Measurements from ENCODE around the gene ABCC8. TPM values are rescaled to one million over a fixed set of nuclear protein-coding genes. Genes with fewer than 3 reads are reported as not detected.

Gene ABCC8
- total RNA-seq, 1 experiment from 2014 or later = 0.47 TPM

DNA sequence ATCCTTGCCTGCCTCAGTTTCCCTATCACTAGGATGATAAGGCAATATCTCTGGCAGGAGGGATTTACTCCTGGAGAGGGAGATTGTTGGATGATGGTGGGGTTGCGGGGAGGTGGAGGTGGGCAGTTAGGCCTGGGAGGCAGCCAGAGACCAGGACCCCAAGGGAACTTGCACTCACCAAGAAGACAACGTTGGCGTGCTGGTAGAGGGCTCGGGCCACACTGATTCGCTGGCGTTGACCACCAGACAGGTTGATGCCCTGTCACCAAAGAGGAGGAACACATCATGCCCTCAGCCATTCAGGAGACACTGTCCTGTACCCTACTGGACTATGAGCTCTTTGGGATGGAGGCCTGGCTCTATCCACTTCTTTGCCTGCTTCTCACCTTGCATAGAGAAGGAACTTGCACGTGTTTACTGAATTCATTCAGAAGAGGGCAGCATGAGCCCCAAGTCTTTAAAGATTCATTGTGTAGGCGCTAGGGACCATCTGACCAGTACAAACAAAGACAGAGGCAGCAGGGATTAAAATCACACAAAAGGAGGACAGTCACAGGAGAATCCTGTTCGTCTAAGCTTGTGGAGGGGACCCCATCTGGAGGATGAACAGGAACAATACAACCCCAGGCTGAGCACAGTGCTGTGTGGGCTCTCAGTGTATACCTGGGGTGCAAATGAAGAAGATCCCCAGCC, 64.0 kb downstream of the ABCC8 start:
- in situ Hi-C loops (cut with HindIII; ENCODE audit: low sequenced_read_pairs) = no loop called here
- peak; percentile 35 for DNase-seq (ENCODE audit: low spot score)

DNA sequence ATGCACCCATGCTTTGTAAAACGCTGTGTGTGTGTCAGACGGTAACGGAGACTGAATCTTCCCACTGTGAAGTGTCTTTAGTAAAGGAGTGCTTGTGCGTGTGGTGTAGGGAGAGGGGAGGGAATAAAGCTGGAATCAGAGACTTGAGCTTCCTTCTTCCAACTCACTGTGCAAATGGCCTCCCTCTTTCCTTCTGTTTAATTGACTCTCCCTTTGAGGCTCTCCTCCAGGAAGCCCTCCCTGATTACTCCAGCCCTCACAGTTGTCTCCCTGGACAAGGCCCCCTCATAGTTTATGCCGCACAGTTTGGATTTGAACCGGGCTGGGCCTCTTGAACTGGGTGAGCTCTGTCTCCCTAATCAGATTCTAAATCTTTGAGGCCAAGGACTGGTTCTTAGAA, 65.2 kb downstream of the ABCC8 start:
- no peak for DNase-seq (ENCODE audit: low spot score)
- in situ Hi-C loops (cut with HindIII; ENCODE audit: low sequenced_read_pairs) = no loop called here

DNA sequence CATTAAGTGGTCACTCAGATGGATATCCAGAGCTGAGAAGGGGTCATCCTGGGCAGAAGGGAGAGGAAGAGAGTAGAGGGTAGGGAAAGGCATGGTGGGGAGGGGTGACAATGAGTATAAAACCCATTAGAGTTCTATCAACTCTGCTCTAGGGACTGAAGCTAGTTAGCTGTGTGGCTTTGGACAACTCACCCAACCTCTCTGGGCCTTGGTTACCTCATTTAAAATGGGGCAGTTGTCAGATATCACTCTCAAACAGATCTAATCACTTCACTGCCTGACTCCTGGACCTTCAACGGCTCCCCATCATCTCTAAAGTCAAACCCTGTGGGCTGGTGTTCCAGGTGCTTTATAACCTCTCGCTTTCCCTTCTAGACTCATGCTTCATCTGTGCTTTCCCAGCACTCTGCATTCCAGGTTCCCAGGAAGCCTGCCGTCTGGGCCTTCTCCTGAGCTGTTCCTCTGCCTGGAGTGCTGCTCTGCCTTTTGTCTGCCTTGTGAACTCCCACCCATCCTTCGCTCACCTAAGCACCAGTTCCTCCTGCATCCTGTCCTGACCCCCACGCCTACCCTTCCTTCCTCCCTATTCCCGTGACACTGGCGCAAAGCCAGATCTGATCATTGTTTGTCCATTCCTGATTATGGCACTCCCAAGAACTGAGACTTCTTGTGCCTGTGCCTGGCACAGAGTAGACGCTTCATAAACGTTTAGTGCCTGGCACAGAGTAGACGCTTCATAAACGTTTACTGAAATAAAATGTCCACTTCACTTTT, 65.9 kb downstream of the ABCC8 start:
- in situ Hi-C loops (cut with HindIII; ENCODE audit: low sequenced_read_pairs) = no loop called here
- no peak for DNase-seq (ENCODE audit: low spot score)

DNA sequence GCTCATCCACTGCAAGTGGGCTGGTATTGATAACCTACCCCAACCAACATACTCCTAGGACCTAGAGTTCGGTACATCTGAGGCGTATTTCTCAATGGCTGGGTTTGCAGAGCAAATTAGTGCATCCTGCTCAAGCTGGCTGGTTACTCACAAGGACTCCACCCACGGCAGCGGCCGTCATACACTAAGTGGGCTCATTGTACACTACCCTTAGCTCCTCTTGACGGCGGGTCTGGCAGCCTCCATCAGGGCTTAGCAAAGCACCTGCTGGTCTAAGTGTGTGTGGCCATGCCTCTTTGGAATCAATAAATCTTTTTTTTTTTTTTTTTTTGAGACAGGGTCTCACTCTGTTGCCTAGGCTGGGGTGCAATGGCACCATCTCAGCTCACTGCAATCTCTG, 68.0 kb downstream of the ABCC8 start:
- no peak for DNase-seq (ENCODE audit: low spot score)
- in situ Hi-C loops (cut with HindIII; ENCODE audit: low sequenced_read_pairs) = no loop called here

DNA sequence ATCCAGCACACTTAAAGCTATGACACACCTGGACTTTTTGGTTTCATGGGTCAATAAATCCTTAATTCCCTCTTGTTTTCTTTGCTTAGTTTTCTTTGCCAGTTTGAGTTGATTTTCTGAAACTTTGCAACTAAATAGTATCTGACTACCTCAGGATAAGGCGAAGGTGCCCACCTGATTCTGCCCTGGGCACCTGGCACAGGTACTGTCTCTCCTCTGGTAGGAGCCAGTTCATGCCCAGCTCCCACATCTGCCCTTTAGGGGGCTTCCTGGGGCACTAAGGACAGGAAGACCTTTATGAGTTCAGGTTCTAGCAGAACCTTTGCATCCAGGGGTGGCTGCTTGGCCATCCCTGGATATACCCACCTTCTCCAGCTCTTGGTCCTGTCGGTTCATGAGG, 68.6 kb downstream of the ABCC8 start:
- in situ Hi-C loops (cut with HindIII; ENCODE audit: low sequenced_read_pairs) = no loop called here
- no peak for DNase-seq (ENCODE audit: low spot score)

DNA sequence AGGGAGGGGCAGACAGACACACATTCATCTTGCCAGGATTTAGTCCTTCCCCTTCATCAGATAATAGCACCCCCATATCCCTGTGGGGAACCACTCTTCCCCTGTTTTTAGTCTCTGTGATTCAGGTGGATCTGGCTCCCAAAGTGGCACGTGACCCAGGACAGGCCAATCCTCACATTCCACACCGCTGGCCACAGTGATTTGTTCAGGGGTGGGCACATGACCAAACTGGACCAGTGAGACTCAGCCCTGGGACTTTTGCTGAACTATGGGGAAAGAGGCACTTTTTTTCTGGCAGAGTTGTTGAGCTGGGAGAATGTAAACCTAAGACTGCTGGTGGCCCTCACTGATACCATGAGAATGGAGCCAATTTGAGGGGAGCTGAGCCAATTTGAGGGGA, 69.1 kb downstream of the ABCC8 start:
- DNase-seq (ENCODE audit: low spot score) = no peak
- in situ Hi-C loops (cut with HindIII; ENCODE audit: low sequenced_read_pairs) = no loop called here

DNA sequence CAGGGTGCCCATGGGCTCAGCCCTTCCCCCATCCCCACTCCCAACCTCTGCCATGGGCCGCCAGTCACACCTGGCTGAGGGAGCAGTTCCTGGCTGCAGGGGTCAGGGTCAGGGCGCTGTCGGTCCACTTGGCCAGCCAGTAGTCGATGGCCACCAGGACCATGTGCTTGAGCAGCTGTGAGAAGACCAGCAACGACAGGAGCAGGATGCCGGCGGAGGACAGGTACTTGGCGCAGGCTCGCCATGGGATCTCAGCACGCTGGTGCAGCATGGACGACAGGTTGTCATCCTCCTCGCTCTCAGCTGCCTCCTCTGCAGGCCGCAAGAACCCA, 69.9 kb downstream of the ABCC8 start:
- in situ Hi-C loops (cut with HindIII; ENCODE audit: low sequenced_read_pairs) = no loop called here

DNA sequence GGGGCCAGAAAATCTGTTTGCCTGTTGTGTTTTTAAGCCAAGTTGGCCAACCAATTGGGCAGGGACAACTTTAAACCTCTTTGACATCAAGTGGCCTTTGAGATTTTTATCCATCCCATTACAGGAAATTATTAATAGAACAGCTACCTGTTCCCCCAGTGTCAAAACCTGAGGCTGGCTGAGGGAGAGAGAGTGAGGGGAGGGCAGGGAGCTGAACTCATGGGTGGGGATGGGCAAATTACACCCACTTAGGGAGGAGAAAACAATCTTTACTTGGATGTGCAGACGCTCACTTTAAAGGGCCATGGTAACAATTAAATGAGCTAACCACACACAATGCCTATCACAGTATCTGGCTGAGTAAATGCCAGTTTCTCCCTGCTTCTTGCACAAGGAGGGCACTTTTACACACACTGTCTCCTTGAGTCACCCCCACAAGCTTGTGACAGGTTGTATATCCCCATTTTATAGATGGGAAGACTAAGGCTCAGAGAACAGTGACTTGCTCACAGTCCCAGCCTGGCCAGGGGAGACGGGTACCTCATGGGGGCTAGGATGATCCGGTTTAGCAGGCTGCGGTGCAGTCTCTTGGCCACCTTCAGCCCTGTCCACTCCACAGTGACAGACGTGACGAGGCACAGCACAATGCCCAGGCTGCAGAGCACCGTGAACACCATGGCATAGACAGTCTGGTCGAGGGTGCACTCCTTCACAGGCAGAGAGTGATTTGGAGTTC, 70.4 kb downstream of the ABCC8 start:
- in situ Hi-C loops (cut with HindIII; ENCODE audit: low sequenced_read_pairs) = no loop called here
- DNase-seq (ENCODE audit: low spot score) = no peak

More for the DNA sequence above, 69.9 kb downstream of the ABCC8 start:
- DNase-seq (ENCODE audit: low spot score) = no peak

DNA sequence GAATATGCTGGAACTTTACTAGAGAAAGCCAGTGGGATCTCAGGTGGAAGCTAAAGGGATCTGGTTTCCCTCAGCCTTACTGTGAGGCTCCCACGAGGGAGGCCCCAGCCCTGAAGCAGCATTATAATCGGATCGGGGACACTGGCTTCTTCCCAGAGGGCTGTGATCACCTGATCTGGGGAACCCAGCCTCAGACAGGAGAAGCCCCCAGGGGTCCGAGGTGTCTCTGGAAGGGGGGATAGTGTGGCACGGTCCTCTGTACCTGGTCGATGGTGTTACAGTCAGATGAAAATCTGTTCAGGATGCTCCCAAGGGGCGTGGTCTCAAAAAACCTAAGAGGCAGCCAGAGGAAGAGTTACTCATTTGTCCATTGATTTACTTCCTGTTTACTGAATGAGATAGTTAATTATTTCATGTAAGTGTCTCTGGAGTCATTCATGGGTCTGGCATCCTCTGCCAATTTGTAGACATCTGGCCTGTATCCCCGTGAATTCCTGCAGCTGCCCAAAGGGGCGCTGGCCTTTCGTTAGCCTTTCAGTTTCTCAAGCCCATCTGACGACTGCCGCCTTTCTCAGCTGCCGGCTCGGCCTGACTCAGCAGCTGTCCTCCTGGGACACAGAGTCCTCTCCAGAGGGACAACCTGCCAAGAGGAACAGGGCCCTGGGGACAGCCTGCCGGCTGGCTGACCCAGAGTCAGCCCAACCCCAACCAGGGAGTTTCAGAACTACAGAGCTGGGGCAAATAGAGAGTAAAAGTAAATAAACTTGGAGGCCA, 71.2 kb downstream of the ABCC8 start:
- in situ Hi-C loops (cut with HindIII; ENCODE audit: low sequenced_read_pairs) = no loop called here
- no peak for DNase-seq (ENCODE audit: low spot score)

DNA sequence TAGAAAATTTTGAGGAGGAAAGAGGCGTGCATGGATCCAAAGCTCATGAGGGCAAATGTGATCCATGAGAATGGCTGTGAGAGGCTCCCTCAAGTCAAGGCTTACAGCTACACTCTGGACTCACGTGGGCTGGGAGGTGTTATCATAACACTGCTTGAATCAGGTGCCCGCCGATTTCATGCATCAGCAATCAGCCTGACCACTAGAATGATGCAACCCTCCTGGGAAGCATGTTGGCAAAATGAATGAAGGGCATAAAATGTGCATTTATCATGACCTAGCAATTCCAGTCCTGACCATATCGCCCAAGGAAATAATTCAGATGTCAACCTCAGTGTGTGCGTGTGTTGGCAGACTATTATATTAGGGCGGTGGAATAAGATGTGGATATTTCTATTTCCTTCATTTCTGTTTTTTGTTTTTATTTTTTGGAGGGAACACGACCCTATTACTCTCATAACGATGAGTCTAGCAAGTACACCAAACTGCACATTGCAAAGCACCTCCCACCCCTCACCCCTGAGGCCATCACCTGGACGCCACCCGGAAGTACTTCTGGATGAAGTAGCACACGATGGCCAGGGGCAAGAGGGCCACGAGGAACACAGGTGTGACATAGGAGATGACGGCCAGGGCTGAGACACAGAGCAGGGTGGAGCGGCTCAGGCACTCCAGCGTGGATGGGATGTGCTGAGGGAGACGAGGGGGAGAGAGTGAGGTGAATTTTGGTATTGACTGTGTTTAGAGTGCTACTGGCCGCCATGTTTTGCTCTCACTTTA, 72.5 kb downstream of the ABCC8 start:
- no peak for DNase-seq (ENCODE audit: low spot score)
- in situ Hi-C loops (cut with HindIII; ENCODE audit: low sequenced_read_pairs) = no loop called here

DNA sequence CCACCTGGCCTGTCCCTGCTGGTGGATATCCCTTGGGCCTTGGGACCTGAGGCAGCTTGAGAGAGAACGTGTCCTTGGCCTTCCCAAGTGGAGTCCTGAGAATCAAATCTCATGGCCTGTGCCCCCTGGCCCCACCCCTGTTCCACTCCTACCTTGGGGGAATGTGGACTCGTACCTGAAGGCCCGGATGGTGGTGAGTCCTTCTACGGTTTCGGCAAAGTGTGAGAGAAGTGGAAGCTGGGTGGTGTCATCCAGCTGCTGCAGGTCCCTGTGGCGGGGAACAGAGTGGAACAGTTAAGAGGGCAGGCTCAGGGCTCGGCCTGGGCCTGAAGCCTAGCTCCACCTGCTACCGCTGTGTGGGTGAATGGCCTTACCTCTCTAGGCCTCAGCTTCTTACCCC, 74.2 kb downstream of the ABCC8 start:
- in situ Hi-C loops (cut with HindIII; ENCODE audit: low sequenced_read_pairs) = no loop called here
- no peak for DNase-seq (ENCODE audit: low spot score)

DNA sequence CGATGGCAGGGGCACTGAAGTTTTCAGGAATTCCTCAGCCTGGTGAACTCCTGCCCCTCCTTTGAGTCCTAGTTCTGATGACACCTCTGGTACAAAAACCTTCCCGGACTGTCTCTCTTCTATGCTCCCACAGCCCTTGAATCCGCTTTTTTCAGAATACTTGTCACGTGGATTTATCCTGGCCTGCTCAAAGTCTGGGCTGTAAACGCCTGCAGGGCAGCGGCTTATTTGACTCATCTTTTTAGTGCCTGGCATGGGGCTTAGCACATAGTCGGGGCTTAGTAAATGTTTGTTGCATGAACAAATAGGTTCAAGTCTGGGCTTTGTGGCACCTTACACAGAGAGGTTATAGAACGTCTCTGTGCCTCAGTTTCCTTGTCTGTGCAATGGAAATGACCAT, 74.8 kb downstream of the ABCC8 start:
- in situ Hi-C loops (cut with HindIII; ENCODE audit: low sequenced_read_pairs) = no loop called here
- DNase-seq (ENCODE audit: low spot score) = no peak

DNA sequence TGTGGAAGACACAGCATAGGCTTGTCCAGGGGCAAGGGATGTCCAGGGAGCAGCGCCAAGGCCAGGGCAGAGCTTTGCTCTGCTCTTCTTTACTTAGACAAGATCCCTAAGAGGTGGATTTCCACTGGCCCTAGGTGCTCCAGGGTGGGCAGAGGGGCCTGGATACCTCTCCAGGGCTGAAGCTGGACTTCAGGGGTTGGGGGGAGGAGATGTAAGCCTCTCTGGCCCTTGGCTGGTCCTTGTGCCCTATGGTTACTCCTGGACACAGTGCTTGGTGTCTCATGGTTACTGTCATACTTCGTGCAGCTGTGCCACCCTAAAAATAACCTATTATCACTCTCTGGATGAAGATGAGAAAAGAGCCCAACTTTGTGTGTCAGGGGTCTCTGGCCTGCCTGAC, 75.3 kb downstream of the ABCC8 start:
- in situ Hi-C loops (cut with HindIII; ENCODE audit: low sequenced_read_pairs) = no loop called here

DNA sequence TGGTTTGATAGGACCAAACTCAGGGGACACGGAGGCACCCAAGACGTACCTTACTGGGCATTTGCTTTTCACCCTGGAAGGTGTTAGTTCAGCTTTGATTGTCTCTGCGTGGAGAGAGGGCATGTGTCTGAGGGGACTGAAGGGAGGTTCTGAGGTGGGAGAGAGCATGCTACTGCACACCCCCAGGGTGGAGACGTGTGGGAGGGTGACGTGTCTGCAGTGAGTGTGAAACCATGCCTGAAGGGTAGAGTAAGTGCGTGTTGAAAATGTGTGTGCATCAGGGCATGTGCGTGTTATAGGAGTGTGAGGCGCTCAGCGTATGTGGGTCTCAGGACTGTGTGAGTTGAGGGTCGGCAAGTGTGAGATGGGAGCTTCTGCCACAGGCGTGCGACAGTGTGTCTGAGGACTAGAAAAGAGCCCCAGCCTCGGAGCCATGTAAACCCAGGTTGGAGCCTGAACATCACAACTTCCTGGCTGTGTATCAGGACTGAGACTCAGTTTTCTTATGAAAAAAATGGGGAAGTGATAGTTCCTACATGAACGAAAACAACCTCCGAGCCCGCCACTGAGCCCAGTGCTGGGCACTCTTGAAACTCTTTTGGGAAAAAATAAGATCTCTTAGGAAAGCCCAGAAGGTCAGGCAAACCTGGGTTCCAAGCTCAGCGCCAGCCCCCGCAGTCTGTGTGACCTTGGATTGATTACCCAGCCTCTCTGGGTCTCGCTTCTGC, 76.4 kb downstream of the ABCC8 start:
- in situ Hi-C loops (cut with HindIII; ENCODE audit: low sequenced_read_pairs) = no loop called here
- DNase-seq (ENCODE audit: low spot score) = no peak

More for the DNA sequence above, 75.3 kb downstream of the ABCC8 start:
- no peak for DNase-seq (ENCODE audit: low spot score)

DNA sequence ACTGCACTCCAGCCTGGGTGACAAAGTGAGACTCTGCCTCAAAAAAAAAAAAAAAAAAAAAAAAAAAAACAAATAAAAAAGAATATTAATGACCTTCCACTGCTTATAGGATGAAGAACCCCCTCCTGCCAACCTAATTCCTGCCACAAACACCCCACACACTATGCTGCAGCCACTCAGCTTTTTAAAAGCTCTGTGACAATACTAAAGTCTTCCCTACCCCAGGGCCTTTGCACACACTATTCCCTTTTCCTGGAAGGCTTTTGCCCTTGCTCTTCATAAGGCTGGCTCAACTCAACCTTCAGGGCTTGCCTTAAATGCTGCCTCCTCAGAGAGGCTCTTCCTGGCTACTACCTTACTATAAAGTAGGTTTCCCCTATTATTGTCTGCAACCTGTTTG, 77.4 kb downstream of the ABCC8 start:
- no peak for DNase-seq (ENCODE audit: low spot score)
- in situ Hi-C loops (cut with HindIII; ENCODE audit: low sequenced_read_pairs) = no loop called here

DNA sequence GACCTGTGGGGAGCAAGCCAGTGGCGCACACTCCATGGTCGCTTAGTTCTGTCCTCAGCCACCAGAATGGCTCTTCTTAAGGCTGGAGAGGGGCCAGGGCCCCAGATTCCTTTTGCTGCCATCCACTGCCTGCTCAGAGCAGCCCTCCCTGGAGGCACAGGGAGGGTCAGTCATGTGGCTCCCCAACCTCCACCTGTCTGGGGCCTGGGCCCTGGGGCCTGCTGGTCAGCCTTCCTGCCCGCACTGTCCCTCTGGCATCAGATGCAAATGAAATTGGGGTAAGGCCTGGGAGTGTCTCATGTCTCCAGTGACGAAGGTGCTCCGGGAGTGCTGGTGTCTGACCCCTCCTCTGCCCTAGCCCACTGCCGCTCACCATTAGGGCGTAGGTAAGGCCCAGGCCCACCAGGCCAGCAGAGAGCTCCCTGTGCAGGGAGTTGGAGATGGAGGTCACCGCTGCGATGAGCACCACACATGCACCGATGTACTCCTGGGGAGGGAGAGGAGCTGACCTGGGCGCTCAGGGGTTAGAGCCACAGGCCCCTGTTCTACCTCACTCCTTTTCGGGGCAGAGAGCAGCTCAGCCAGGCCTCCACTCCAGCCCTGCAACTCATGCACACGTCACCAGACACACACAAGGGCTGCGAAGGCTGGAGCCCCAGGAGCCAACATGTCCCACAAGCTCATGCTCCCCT, 79.2 kb downstream of the ABCC8 start:
- in situ Hi-C loops (cut with HindIII; ENCODE audit: low sequenced_read_pairs) = no loop called here
- no peak for DNase-seq (ENCODE audit: low spot score)

DNA sequence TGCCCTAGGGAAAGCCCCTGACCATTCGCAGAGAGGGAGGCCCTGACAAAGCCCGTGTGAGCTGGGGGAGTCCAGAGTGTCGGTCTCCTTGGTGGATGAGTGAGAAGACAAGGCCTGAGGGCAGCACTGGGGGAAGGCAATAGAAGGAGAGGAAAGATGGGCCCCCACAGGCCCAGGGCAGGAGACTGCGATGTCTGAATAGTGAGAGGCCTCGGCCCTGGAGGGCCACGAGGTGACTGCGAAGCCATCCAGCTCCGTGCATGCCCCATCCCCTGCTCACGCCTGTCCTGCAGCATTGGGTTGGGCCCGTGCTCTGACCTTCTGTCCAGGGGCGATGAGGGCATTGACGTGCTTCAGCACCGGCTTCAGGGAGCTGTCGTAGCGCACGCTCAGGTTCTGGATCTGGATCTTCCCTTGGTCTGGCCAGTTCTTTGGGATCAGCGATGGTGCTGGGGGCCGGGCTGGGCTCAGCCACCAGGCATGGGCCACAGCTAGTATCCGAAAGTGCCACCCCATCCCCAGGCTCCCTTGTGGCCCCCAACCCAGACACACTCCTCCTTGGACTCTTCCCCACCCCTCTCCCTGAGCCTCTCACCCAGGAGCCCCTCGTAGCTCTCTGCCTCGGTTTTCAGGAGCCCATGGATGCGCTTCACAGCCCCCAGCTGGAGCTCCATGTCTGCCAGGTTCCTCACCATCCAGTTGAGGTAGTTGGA, 79.9 kb downstream of the ABCC8 start:
- in situ Hi-C loops (cut with HindIII; ENCODE audit: low sequenced_read_pairs) = no loop called here
- no peak for DNase-seq (ENCODE audit: low spot score)

Data from G401 (cell line).